Measurements from ENCODE around the gene ATXN7L1.

DNA sequence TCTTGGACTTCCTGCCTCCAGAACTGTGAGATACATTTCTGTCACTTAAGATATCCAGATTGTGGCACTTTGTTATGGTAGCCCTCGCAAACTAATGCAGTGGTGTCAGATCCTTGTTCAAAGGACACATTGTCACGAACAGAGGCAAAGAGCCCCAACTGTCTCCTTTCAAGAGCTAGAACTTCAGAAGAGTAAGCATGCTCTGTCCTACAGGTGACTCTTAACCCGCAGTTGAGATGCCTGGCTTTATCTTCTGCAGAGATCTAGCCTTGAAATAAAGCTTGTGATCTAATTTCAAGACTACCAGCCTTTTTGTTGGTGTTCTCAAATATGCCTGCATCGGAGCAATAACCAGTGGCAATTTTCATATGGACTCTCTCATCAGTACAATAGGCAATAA, 134.4 kb downstream of the ATXN7L1 start:
- TF ChIP-seq, protein P1, sequence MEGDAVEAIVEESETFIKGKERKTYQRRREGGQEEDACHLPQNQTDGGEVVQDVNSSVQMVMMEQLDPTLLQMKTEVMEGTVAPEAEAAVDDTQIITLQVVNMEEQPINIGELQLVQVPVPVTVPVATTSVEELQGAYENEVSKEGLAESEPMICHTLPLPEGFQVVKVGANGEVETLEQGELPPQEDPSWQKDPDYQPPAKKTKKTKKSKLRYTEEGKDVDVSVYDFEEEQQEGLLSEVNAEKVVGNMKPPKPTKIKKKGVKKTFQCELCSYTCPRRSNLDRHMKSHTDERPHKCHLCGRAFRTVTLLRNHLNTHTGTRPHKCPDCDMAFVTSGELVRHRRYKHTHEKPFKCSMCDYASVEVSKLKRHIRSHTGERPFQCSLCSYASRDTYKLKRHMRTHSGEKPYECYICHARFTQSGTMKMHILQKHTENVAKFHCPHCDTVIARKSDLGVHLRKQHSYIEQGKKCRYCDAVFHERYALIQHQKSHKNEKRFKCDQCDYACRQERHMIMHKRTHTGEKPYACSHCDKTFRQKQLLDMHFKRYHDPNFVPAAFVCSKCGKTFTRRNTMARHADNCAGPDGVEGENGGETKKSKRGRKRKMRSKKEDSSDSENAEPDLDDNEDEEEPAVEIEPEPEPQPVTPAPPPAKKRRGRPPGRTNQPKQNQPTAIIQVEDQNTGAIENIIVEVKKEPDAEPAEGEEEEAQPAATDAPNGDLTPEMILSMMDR (IDR thresholded peaks at IDR 0.05), result no peak
- TF ChIP-seq POLR2A (IDR thresholded peaks at IDR 0.05), result no peak
